ENCODE data around the gene RGR.
A peak's percentile ranks its signal among the peaks of the same experiment; 100 is the strongest.

Gene RGR

GRCh38 chr10:84211566-84211965, 33.3 kb upstream of the RGR start:
- TF ChIP-seq, protein P1, sequence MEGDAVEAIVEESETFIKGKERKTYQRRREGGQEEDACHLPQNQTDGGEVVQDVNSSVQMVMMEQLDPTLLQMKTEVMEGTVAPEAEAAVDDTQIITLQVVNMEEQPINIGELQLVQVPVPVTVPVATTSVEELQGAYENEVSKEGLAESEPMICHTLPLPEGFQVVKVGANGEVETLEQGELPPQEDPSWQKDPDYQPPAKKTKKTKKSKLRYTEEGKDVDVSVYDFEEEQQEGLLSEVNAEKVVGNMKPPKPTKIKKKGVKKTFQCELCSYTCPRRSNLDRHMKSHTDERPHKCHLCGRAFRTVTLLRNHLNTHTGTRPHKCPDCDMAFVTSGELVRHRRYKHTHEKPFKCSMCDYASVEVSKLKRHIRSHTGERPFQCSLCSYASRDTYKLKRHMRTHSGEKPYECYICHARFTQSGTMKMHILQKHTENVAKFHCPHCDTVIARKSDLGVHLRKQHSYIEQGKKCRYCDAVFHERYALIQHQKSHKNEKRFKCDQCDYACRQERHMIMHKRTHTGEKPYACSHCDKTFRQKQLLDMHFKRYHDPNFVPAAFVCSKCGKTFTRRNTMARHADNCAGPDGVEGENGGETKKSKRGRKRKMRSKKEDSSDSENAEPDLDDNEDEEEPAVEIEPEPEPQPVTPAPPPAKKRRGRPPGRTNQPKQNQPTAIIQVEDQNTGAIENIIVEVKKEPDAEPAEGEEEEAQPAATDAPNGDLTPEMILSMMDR (IDR thresholded peaks at IDR 0.05), result no peak

DNA sequence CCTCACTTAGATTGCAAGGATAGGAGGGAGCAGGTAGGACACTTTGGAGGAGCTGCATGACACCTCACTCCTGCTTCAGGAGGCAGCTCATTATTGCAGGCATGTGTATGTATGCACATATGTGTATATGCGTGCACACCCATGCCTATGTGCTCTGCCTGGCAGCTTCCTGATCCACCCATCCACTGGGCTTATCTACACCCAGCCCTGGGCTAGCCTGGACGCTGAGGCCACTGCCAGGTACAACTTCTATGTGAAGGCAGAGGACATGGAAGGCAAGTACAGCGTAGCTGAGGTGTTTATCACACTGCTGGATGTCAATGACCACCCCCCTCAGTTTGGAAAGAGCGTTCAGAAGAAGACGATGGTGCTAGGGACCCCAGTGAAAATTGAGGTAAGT, 32.8 kb upstream of the RGR start:
- TF ChIP-seq, protein P1 (IDR thresholded peaks at IDR 0.05), result no peak

DNA sequence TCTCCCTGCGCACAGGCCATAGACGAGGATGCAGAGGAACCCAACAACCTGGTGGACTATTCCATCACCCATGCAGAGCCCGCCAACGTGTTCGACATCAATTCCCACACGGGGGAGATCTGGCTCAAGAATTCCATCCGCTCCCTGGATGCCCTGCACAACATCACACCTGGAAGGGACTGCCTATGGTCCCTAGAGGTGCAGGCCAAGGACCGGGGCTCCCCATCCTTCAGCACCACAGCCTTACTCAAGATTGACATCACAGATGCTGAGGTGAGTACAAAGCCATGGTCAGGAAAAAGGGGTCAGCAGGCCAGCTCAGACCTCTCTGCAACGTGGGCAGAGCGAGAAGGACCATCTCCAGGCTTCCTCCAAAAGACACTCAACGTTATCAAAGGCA, 31.8 kb upstream of the RGR start:
- TF ChIP-seq, protein P1 (IDR thresholded peaks at IDR 0.05), result no peak

GRCh38 chr10:84214046-84214572, 30.7 kb upstream of the RGR start:
- TF ChIP-seq, protein P1 (IDR thresholded peaks at IDR 0.05), result no peak

DNA sequence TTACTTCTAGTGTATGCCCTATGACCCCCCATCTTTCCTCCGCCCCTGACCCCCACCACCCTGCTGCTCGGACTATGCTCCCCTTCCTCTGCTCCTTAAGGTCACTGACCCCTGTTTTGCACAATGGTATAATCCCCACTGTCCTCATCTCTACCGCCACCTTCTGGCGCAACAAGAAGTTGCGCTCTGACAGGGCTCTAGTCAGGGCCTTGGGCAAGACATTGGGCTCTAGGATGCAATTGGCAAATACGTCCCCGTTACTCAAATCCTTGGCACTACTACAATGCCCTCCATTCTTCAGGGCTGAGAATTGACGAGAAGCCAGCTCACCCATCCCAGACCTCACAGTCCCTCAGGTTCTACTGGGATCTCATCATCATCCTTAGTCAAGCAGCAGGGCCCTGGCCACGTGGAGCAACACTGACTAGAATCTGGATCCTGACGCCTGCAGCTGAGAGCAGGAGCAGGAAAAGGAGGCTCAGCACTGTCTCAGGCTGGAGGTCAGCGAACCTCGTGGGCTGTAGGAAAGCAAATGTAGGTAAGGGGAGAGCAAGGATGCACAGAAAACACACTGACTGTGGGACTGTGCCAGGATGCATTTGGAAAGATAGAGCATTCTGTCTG, 30.1 kb upstream of the RGR start:
- TF ChIP-seq, protein P1 (IDR thresholded peaks at IDR 0.05), result peak; percentile 71

DNA sequence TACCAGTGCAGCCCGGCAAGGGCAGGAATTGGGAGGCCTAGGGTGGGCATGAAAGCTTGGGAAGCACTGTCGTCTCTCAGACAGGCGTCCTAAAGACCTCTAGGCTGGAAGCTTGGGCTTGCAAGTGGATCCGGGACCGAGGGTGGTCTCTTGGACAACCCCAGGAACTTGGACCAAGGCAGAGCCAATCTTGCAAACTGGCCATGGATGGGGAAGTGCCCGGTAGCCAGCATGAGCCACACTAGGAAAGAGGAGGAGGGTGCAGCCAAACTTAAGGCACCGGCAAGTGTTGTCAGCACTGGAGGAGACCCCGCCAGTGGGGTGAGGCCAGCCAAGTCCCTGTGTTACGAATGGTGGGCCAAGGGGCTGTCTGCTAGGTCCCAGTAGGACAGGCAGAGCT, 28.0 kb upstream of the RGR start:
- TF ChIP-seq, protein P1 (IDR thresholded peaks at IDR 0.05), result no peak

- TF ChIP-seq, protein P1 (IDR thresholded peaks at IDR 0.05), result no peak
Observed at GRCh38 chr10:84217746-84218145, 27.1 kb upstream of the RGR start.

- TF ChIP-seq, protein P1 (IDR thresholded peaks at IDR 0.05), result no peak
Observed at GRCh38 chr10:84221916-84222315, 22.9 kb upstream of the RGR start.

All from LNCAP (cell line).